Amygdala (tissue), 56 donors: Measurements from ENCODE around the gene PIK3C3.
A peak's percentile ranks its signal among the peaks of the same experiment; 100 is the strongest.
"Not testable (repeated sequence)": the region's sequence is repeated elsewhere in the genome, so short reads cannot be mapped to it uniquely, and the experiment has no call there.

ENCODE experiments used
- DNase-seq, 56 donors: peaks; one replicate each; lab custom pipeline; 2025; lab: John Stamatoyannopoulos, UW

Gene PIK3C3

GRCh38 chr18:42011053-42011452 is 56.0 kb downstream of the PIK3C3 start:
- no peak for DNase-seq

- no peak for DNase-seq
Measured at GRCh38 chr18:42018831-42019230, 63.8 kb downstream of the PIK3C3 start.

- no peak for DNase-seq
Measured at GRCh38 chr18:42024131-42024530, 69.1 kb downstream of the PIK3C3 start.

- no peak for DNase-seq
Measured at GRCh38 chr18:42025491-42025890, 70.5 kb downstream of the PIK3C3 start.

- DNase-seq, result no peak
Measured at GRCh38 chr18:42025974-42026625, 71.1 kb downstream of the PIK3C3 start.

- peak in 9 of 56 donors; percentile 0 to 44 (median 3) for DNase-seq
Measured at GRCh38 chr18:42028247-42028832, 73.3 kb downstream of the PIK3C3 start.

- DNase-seq, result no peak
Measured at GRCh38 chr18:42029092-42029491, 74.1 kb downstream of the PIK3C3 start.

- peak in 3 of 56 donors; percentile 2 for DNase-seq
Measured at GRCh38 chr18:42030586-42031182, 75.7 kb downstream of the PIK3C3 start.

- no peak for DNase-seq
Measured at GRCh38 chr18:42032447-42032846, 77.4 kb downstream of the PIK3C3 start.

GRCh38 chr18:42033137-42033810 is 78.2 kb downstream of the PIK3C3 start:
- DNase-seq, result no peak

GRCh38 chr18:42038936-42039335 is 83.9 kb downstream of the PIK3C3 start:
- DNase-seq, result no peak

- DNase-seq, result no peak
Measured at GRCh38 chr18:42039396-42039795, 84.4 kb downstream of the PIK3C3 start.

GRCh38 chr18:42041793-42042192 is 86.8 kb downstream of the PIK3C3 start:
- no peak for DNase-seq

GRCh38 chr18:42045346-42045745 is 90.3 kb downstream of the PIK3C3 start:
- DNase-seq, result no peak

- no peak for DNase-seq
Measured at GRCh38 chr18:42047721-42048120, 92.7 kb downstream of the PIK3C3 start.

- DNase-seq, result no peak
Measured at GRCh38 chr18:42048158-42048557, 93.1 kb downstream of the PIK3C3 start.

- DNase-seq, result not testable (repeated sequence)
Measured at GRCh38 chr18:42049536-42049935, 94.5 kb downstream of the PIK3C3 start.

- no peak for DNase-seq
Measured at GRCh38 chr18:42051411-42051810, 96.4 kb downstream of the PIK3C3 start.

GRCh38 chr18:42052122-42052708 is 97.2 kb downstream of the PIK3C3 start:
- DNase-seq, result no peak

GRCh38 chr18:42053188-42053781 is 98.3 kb downstream of the PIK3C3 start:
- DNase-seq, result peak in 38 of 56 donors; percentile 1 to 76 (median 20)

- DNase-seq, result no peak
Measured at GRCh38 chr18:42064109-42064508, 109.1 kb downstream of the PIK3C3 start.
